Lower lobe of right lung (tissue), 2 donors: Measurements from ENCODE around the gene MROH2A. TPM values are rescaled to one million over a fixed set of nuclear protein-coding genes. Genes with fewer than 3 reads are reported as not detected.
A peak's percentile ranks its signal among the peaks of the same experiment; 100 is the strongest.

Experiments used
- ATAC-seq, 2 donors: fragments of 200-7000 bp; cut with Tn5 transposase; one replicate each; pipeline ENCODE4 v1.9.1; 2020 to 2022; ENCODE audit warnings: mild to moderate bottlenecking in 2 of 2, moderate library complexity in 2 of 2
- DNase-seq: peaks from one replicate; pipeline ENCODE4 v3.0.0-alpha.2; 2020
- H3K27ac ChIP-seq: fragments of 200-600 bp; one replicate; pipeline ENCODE4 v1.8.0; 2022
- H3K27me3 ChIP-seq: fragments of 200-600 bp; one replicate; pipeline ENCODE4 v1.8.0; 2022; ENCODE audit warnings: low read depth
- H3K36me3 ChIP-seq: fragments of 200-600 bp; one replicate; pipeline ENCODE4 v1.8.0; 2022; ENCODE audit warnings: mild to moderate bottlenecking
- H3K4me1 ChIP-seq: fragments of 200-600 bp; one replicate; pipeline ENCODE4 v1.8.0; 2022
- H3K4me3 ChIP-seq: fragments of 200-600 bp; one replicate; pipeline ENCODE4 v1.8.0; 2022; ENCODE audit warnings: mild to moderate bottlenecking
- H3K9me3 ChIP-seq: fragments of 200-600 bp; one replicate; pipeline ENCODE4 v1.8.0; 2022
- CTCF ChIP-seq: fragments of 200-600 bp; IDR thresholded peaks from one replicate; pipeline ENCODE4 v1.8.0; 2022; ENCODE audit warnings: antibody characterized with exemption, mild to moderate bottlenecking
- intact Hi-C: fragments of 100-400 bp; cut with DNase I; formaldehyde crosslinking; loops from one replicate; pipeline ENCODE4 v1.11.0; 2022
- total RNA-seq: library from RNA; stranded (reverse); fragmentation: NEBNext Ultra II Directional; extraction: Animal tissue kit (Norgen Biotek cat#: 25700); gene quantifications from one replicate; pipeline ENCODE4 v1.2.1, GENCODE V29; 2021
- donor health status: DM: no; HTN: yes; CAD: no; lungs with severe emphysema.

MROH2A gene
- total RNA-seq, 1 donor from 2014 or later = not detected

GRCh38 chr2:233769260-233769659, 8.9 kb upstream of the MROH2A start:
- no peak for DNase-seq
- no peaks in the 10 kb centered on the region for H3K9me3 ChIP-seq
- H3K27ac ChIP-seq = no peak overlapping the region
- no peaks in the 10 kb centered on the region for H3K27me3 ChIP-seq
- H3K4me1 ChIP-seq = no peaks in the 10 kb centered on the region
- H3K36me3 ChIP-seq = no peaks in the 10 kb centered on the region
- no peak for TF ChIP-seq CTCF
- no peak for ATAC-seq
- no peak overlapping the region for H3K4me3 ChIP-seq
- intact Hi-C loops = no loop called here

DNA sequence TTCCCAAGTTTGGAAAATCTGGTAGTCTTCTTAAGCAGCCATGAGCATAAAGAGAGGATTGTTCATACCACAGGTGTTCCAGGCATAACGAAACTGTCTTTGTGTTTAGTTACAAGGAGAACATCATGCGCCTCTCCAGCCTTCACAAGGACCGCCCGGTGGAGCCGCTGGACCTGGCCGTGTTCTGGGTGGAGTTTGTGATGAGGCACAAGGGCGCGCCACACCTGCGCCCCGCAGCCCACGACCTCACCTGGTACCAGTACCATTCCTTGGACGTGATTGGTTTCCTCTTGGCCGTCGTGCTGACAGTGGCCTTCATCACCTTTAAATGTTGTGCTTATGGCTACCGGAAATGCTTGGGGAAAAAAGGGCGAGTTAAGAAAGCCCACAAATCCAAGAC, 6.0 kb upstream of the MROH2A start:
- intact Hi-C loops = no loop called here
- Histone ChIP-seq H3K27me3 (no peaks in the 10 kb centered on the region), H3K4me1 (no peaks in the 10 kb centered on the region), H3K27ac (no peak overlapping the region), H3K4me3 (no peak overlapping the region), H3K36me3 (no peaks in the 10 kb centered on the region), H3K9me3 (no peaks in the 10 kb centered on the region)
- DNase-seq = no peak
- TF ChIP-seq CTCF = no peak
- ATAC-seq = no peak

GRCh38 chr2:233772583-233772982, 5.5 kb upstream of the MROH2A start:
- no peaks in the 10 kb centered on the region for H3K4me1 ChIP-seq
- no peaks in the 10 kb centered on the region for H3K27me3 ChIP-seq
- ATAC-seq (no peak), DNase-seq (no peak)
- H3K4me3 ChIP-seq = no peak overlapping the region
- intact Hi-C loops = no loop called here
- no peaks in the 10 kb centered on the region for H3K36me3 ChIP-seq
- H3K27ac ChIP-seq = no peak overlapping the region
- H3K9me3 ChIP-seq = no peaks in the 10 kb centered on the region
- no peak for TF ChIP-seq CTCF

- TF ChIP-seq CTCF = no peak
- no peak for ATAC-seq
- Histone ChIP-seq H3K36me3 (no peaks in the 10 kb centered on the region), H3K4me3 (no peak overlapping the region), H3K27ac (no peak overlapping the region), H3K4me1 (no peaks in the 10 kb centered on the region), H3K9me3 (no peaks in the 10 kb centered on the region), H3K27me3 (no peaks in the 10 kb centered on the region)
- DNase-seq = no peak
- intact Hi-C loops = no loop called here
Measured at GRCh38 chr2:233773854-233774253, 4.3 kb upstream of the MROH2A start.

GRCh38 chr2:233775414-233775813, 2.7 kb upstream of the MROH2A start:
- no peaks in the 10 kb centered on the region for H3K27me3 ChIP-seq
- H3K4me3 ChIP-seq = no peak overlapping the region
- H3K4me1 ChIP-seq = no peaks in the 10 kb centered on the region
- H3K36me3 ChIP-seq = no peaks in the 10 kb centered on the region
- no peak for ATAC-seq
- intact Hi-C loops = no loop called here
- H3K27ac ChIP-seq = no peak overlapping the region
- no peak for DNase-seq
- TF ChIP-seq CTCF = no peak
- H3K9me3 ChIP-seq = no peaks in the 10 kb centered on the region

DNA sequence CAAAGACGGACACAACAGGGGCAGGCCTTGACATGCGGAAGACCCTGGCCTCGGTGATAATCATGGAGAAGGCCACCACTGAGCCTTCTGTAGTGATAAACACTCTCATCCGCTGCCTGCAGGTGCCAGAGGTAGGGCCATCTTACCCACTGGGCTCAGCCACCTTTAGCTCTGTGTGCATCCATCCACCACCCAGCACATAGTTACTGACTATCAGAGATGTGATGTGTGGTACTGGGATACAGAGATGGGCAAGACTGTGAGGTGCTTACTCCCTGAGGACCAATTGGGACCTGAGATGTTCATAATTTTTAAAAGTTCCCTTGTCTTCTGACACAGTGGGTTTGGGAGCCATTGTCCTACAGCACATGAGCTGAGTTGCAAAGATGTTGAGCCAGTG, 1.6 kb downstream of the MROH2A start:
- Histone ChIP-seq H3K27ac (no peak overlapping the region), H3K9me3 (no peaks in the 10 kb centered on the region), H3K36me3 (no peaks in the 10 kb centered on the region), H3K27me3 (no peaks in the 10 kb centered on the region), H3K4me1 (no peaks in the 10 kb centered on the region), H3K4me3 (no peak overlapping the region)
- ATAC-seq (peak in 1 of 2 donors; percentile 23), DNase-seq (no peak)
- no peak for TF ChIP-seq CTCF
- intact Hi-C loops = no loop called here
